ENCODE results near the gene SCN3B.
A peak's percentile ranks its signal among the peaks of the same experiment; 100 is the strongest.

The SCN3B gene

DNA sequence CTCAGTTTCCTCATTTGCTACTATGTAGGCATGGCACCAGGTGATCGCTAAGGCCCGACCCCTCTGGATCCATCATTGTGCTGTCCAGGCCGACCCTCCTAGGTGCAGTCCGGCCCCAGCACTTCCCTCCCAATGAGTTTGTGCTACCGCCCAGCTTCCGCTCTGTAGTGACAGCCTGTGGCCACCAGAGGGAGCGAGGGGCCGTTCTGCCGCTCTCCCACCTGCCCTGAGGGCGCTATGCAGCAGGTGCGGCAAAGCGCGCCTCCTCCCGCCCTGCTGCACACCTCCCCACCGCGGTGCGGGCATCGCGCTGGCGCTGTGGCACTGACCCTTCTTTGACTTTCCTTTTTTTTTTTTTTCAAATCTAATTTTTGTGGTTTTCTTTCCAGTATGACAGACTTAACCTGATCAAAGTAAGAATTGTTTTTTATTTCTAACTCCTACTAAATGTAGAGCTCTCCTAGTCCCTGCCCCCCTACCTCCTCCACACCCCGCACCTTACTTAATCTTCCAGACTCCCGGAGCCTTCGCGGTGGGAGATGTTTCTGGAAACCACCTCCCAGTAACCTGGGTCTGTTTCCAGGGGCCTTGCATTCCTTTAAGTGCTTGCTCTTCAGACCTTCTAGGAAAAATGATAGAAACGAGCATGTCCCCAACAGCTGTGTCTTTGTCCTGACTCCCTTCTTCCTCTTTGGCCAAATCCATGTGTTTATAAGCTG, 73.7 kb downstream of the SCN3B start:
- Histone ChIP-seq H2AFZ (ENCODE audit: insufficient read depth, low read length, poor library complexity) (no peak overlapping the region), H3K79me2 (ENCODE audit: control insufficient read depth, insufficient read depth, low read length, poor library complexity) (no peaks in the 10 kb centered on the region), H3K79me1 (ENCODE audit: low read length) (no peaks in the 10 kb centered on the region), H3K18ac (ENCODE audit: low read length) (no peak overlapping the region), H3K4ac (ENCODE audit: low read depth, low read length) (no peak overlapping the region), H3K27me3 (ENCODE audit: insufficient read depth, low read length) (no peaks in the 10 kb centered on the region), H3K4me3 (ENCODE audit: low read depth, low read length) (no peak overlapping the region), H3K23ac (ENCODE audit: low read length) (no peak overlapping the region), H3K36me3 (ENCODE audit: control insufficient read depth in 1 of 2, insufficient read depth in 2 of 2, low read length in 2 of 2) (no peaks in the 10 kb centered on the region), H3K4me2 (ENCODE audit: low read length) (no peak overlapping the region), H3K9ac (ENCODE audit: low read length) (no peak overlapping the region), H3K14ac (ENCODE audit: low read length) (no peak overlapping the region), H2AK5ac (ENCODE audit: low read length) (no peak overlapping the region), H2BK12ac (ENCODE audit: low read length) (no peak overlapping the region), H2BK5ac (ENCODE audit: low read depth, low read length, poor library complexity) (no peak overlapping the region), H3K4me1 (ENCODE audit: control insufficient read depth in 1 of 2, insufficient read depth in 2 of 2, low read length in 2 of 2) (no peaks in the 10 kb centered on the region), H2BK120ac (ENCODE audit: insufficient read depth, low read length, poor library complexity) (no peak overlapping the region), H4K12ac (ENCODE audit: low read depth, low read length) (no peak overlapping the region), H3K27ac (ENCODE audit: low read depth, low read length) (no peak overlapping the region), H4K91ac (ENCODE audit: low read depth, low read length) (no peak overlapping the region), H4K8ac (ENCODE audit: low read depth, low read length) (no peak overlapping the region), H3K9me3 (ENCODE audit: insufficient read depth, low read depth, low read length) (peaks cover 3% of the 10 kb centered on the region)
- peak; percentile 85 to 94 for DNase-seq
- no CpG with 5 or more reads among the region's 25 CpGs for WGBS (ENCODE audit: extremely low coverage, insufficient coverage, insufficient read length)

- Histone ChIP-seq H2AK5ac (ENCODE audit: low read length) (no peak overlapping the region), H3K18ac (ENCODE audit: low read length) (no peak overlapping the region), H3K79me1 (ENCODE audit: low read length) (no peaks in the 10 kb centered on the region), H4K91ac (ENCODE audit: low read depth, low read length) (no peak overlapping the region), H3K9ac (ENCODE audit: low read length) (no peak overlapping the region), H3K79me2 (ENCODE audit: control insufficient read depth, insufficient read depth, low read length, poor library complexity) (no peaks in the 10 kb centered on the region), H3K4me2 (ENCODE audit: low read length) (no peak overlapping the region), H3K14ac (ENCODE audit: low read length) (no peak overlapping the region), H2BK120ac (ENCODE audit: insufficient read depth, low read length, poor library complexity) (no peak overlapping the region), H2AFZ (ENCODE audit: insufficient read depth, low read length, poor library complexity) (no peak overlapping the region), H2BK5ac (ENCODE audit: low read depth, low read length, poor library complexity) (no peak overlapping the region), H3K36me3 (ENCODE audit: control insufficient read depth in 1 of 2, insufficient read depth in 2 of 2, low read length in 2 of 2) (no peaks in the 10 kb centered on the region), H3K27me3 (ENCODE audit: insufficient read depth, low read length) (no peaks in the 10 kb centered on the region), H3K4ac (ENCODE audit: low read depth, low read length) (no peak overlapping the region), H3K4me3 (ENCODE audit: low read depth, low read length) (no peak overlapping the region), H2BK12ac (ENCODE audit: low read length) (no peak overlapping the region), H3K27ac (ENCODE audit: low read depth, low read length) (no peak overlapping the region), H3K9me3 (ENCODE audit: insufficient read depth, low read depth, low read length) (peaks cover 3% of the 10 kb centered on the region), H3K4me1 (ENCODE audit: control insufficient read depth in 1 of 2, insufficient read depth in 2 of 2, low read length in 2 of 2) (no peaks in the 10 kb centered on the region), H3K23ac (ENCODE audit: low read length) (no peak overlapping the region), H4K12ac (ENCODE audit: low read depth, low read length) (no peak overlapping the region), H4K8ac (ENCODE audit: low read depth, low read length) (no peak overlapping the region)
- no CpG with 5 or more reads among the region's 6 CpGs for WGBS (ENCODE audit: extremely low coverage, insufficient coverage, insufficient read length)
- no peak for DNase-seq
Observed at GRCh38 chr11:123580137-123580536, 74.3 kb downstream of the SCN3B start.

DNA sequence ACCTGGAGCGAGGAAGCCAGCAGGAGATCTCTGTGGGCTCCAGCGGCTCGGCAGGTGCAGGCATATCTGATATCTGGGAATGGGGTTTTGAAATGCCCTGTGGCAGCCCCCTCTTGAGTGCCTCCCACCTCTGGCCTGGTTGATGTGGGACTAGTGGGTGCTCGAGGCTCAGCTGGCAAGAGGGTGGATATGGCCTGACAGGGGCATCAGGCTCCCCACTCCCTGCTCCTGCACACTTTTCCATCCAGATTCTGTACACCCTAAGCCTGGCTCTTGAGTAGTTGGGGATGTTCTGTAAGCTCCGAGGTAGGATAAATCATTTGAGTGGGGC, 75.0 kb downstream of the SCN3B start:
- WGBS (ENCODE audit: extremely low coverage, insufficient coverage, insufficient read length) = no CpG with 5 or more reads among the region's 5 CpGs
- Histone ChIP-seq H4K8ac (ENCODE audit: low read depth, low read length) (no peak overlapping the region), H4K91ac (ENCODE audit: low read depth, low read length) (no peak overlapping the region), H3K18ac (ENCODE audit: low read length) (no peak overlapping the region), H2AFZ (ENCODE audit: insufficient read depth, low read length, poor library complexity) (no peak overlapping the region), H4K12ac (ENCODE audit: low read depth, low read length) (no peak overlapping the region), H2BK12ac (ENCODE audit: low read length) (no peak overlapping the region), H2BK120ac (ENCODE audit: insufficient read depth, low read length, poor library complexity) (no peak overlapping the region), H3K36me3 (ENCODE audit: control insufficient read depth in 1 of 2, insufficient read depth in 2 of 2, low read length in 2 of 2) (no peaks in the 10 kb centered on the region), H3K4me1 (ENCODE audit: control insufficient read depth in 1 of 2, insufficient read depth in 2 of 2, low read length in 2 of 2) (no peaks in the 10 kb centered on the region), H3K4me2 (ENCODE audit: low read length) (no peak overlapping the region), H2BK5ac (ENCODE audit: low read depth, low read length, poor library complexity) (no peak overlapping the region), H3K14ac (ENCODE audit: low read length) (no peak overlapping the region), H3K79me1 (ENCODE audit: low read length) (no peaks in the 10 kb centered on the region), H2AK5ac (ENCODE audit: low read length) (no peak overlapping the region), H3K23ac (ENCODE audit: low read length) (no peak overlapping the region), H3K27me3 (ENCODE audit: insufficient read depth, low read length) (no peaks in the 10 kb centered on the region), H3K9ac (ENCODE audit: low read length) (no peak overlapping the region), H3K79me2 (ENCODE audit: control insufficient read depth, insufficient read depth, low read length, poor library complexity) (no peaks in the 10 kb centered on the region), H3K4ac (ENCODE audit: low read depth, low read length) (no peak overlapping the region), H3K9me3 (ENCODE audit: insufficient read depth, low read depth, low read length) (peaks cover 3% of the 10 kb centered on the region), H3K4me3 (ENCODE audit: low read depth, low read length) (no peak overlapping the region), H3K27ac (ENCODE audit: low read depth, low read length) (no peak overlapping the region)
- DNase-seq = no peak

Data from trophoblast cell (in vitro differentiated cells and primary cell).